Adrenal gland (tissue), 5 donors: ENCODE results near the gene TRAF4.

Source experiments
- POLR2A ChIP-seq, 2 donors: fragments of 450-650 bp; IDR thresholded peaks; one replicate each; pipeline ENCODE4 v1.6.1; 2017; ENCODE audit warnings: antibody characterized with exemption in 2 of 2, mild to moderate bottlenecking in 2 of 2, moderate library complexity in 1 of 2
- TF ChIP-seq, protein P1 (sequence below), 6 experiments: fragments of 450-650 bp in 4 of 6; fragments of 200-600 bp in 2 of 6; sonication (generic) in 1 of 6; IDR thresholded peaks; 1 replicate in 5 of 6; 2 replicates in 1 of 6; pipeline versions ENCODE4 v1.5.1 to v1.8.0; 2016 to 2021; ENCODE audit warnings: antibody characterized with exemption in 6 of 6, mild to moderate bottlenecking in 2 of 6, moderate library complexity in 1 of 6
- donor health status: DM: no; HTN: no; CAD: no.

DNA sequence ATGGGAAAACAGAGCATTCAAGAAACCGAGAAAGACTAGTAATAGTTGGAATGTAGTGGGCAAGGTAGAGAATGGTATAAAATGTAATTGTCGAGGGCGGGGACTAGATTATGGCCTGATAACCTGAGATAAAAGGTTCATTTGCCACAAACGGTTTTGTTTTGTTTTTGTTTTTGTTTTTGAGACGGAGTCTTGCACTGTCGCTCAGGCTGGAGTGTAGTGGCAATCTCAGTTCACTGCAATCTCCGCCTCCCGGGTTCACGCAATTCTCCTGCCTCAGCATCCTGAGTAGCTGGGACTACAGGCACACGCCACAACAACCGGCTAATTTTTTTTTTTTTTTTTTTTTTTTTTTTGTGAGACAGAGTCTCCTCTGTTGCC lies 13.9 kb upstream of the TRAF4 start:
- TF ChIP-seq, protein P1, sequence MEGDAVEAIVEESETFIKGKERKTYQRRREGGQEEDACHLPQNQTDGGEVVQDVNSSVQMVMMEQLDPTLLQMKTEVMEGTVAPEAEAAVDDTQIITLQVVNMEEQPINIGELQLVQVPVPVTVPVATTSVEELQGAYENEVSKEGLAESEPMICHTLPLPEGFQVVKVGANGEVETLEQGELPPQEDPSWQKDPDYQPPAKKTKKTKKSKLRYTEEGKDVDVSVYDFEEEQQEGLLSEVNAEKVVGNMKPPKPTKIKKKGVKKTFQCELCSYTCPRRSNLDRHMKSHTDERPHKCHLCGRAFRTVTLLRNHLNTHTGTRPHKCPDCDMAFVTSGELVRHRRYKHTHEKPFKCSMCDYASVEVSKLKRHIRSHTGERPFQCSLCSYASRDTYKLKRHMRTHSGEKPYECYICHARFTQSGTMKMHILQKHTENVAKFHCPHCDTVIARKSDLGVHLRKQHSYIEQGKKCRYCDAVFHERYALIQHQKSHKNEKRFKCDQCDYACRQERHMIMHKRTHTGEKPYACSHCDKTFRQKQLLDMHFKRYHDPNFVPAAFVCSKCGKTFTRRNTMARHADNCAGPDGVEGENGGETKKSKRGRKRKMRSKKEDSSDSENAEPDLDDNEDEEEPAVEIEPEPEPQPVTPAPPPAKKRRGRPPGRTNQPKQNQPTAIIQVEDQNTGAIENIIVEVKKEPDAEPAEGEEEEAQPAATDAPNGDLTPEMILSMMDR (IDR thresholded peaks at IDR 0.05) = no peak
- TF ChIP-seq POLR2A (IDR thresholded peaks at IDR 0.05) = no peak
